T-cell (primary cell): Measurements from ENCODE around the gene CTBS. TPM values are rescaled to one million over a fixed set of nuclear protein-coding genes. Genes with fewer than 3 reads are reported as not detected.
"Not testable (repeated sequence)": the region's sequence is repeated elsewhere in the genome, so short reads cannot be mapped to it uniquely, and the experiment has no call there.

Source experiments
- ATAC-seq, 4 experiments: fragments of 200-7000 bp in 3 of 4; fragments of 150-1000 bp in 1 of 4; cut with Tn5 transposase; replicated peaks in 1 of 4; 1 replicate in 3 of 4; 2 replicates in 1 of 4; pipeline ENCODE4 v1.10.0; 2021; ENCODE audit warnings: moderate library complexity in 3 of 4, mild to moderate bottlenecking in 2 of 4, moderate number of reproducible peaks in 1 of 4
- CTCF ChIA-PET, 2 donors: fragments of 300-600 bp; sonication (Branson Sonifier 250); formaldehyde crosslinking; loops; one replicate each; lab custom pipeline; 2022; ENCODE audit warnings: antibody characterized with exemption in 2 of 2; lab: Charles Lee
- POLR2A ChIA-PET, 2 donors: fragments of 300-600 bp; sonication (Branson Sonifier 250); formaldehyde crosslinking; loops; one replicate each; lab custom pipeline; 2022; ENCODE audit warnings: antibody characterized with exemption in 2 of 2; lab: Charles Lee
- DNase-seq, 35 experiments: peaks; one replicate each; pipeline versions ENCODE4 v3.0.0 to v3.0.0-alpha.2; 2013 to 2023
- H3K27ac ChIP-seq: one replicate; pipeline ENCODE4 v1.5.1; 2013; ENCODE audit warnings: low read length
- H3K27me3 ChIP-seq, 2 experiments: replicated peaks in 1 of 2; 1 replicate in 1 of 2; 2 replicates in 1 of 2; pipeline versions ENCODE4 v1.6.1 to v1.7.0; 2013; ENCODE audit warnings: low read length in 1 of 2, mixed read lengths in 1 of 2; ENCODE audit not compliant: control insufficient read depth in 2 of 2, insufficient read depth in 2 of 2; ENCODE audit errors: extremely low read depth in 1 of 2
- H3K36me3 ChIP-seq, 2 donors: 1 replicate in 1 of 2; 2 replicates in 1 of 2; pipeline versions ENCODE4 v1.6.1 to v1.7.0; 2013; ENCODE audit warnings: low read length in 1 of 2; ENCODE audit not compliant: control insufficient read depth in 2 of 2, insufficient read depth in 1 of 2; ENCODE audit errors: extremely low read depth in 1 of 2
- H3K4me1 ChIP-seq, 2 experiments: 1 replicate in 1 of 2; 2 replicates in 1 of 2; pipeline versions ENCODE4 v1.6.1 to v1.7.0; 2013; ENCODE audit warnings: low read length in 2 of 2, mixed read lengths in 1 of 2; ENCODE audit not compliant: insufficient read depth in 2 of 2, control insufficient read depth in 1 of 2; ENCODE audit errors: extremely low read depth in 1 of 2
- H3K4me3 ChIP-seq, 2 donors: 1 replicate in 1 of 2; 2 replicates in 1 of 2; pipeline versions ENCODE4 v1.5.1 to v1.7.0; 2013; ENCODE audit warnings: mild to moderate bottlenecking in 2 of 2, low read length in 1 of 2, moderate library complexity in 1 of 2; ENCODE audit not compliant: control insufficient read depth in 1 of 2; ENCODE audit errors: extremely low read depth in 1 of 2
- H3K9me3 ChIP-seq: 2 replicates; pipeline ENCODE4 v1.7.0; 2013
- H3K27ac Mint-ChIP-seq, 2 donors: one replicate each; pipeline ENCODE4 v1.8.0; 2020 to 2021; ENCODE audit warnings: mild to moderate bottlenecking in 2 of 2, mixed read lengths in 2 of 2
- H3K27me3 Mint-ChIP-seq, 2 donors: one replicate each; pipeline ENCODE4 v1.8.0; 2021 to 2022; ENCODE audit warnings: mixed read lengths in 2 of 2
- H3K36me3 Mint-ChIP-seq: one replicate; pipeline ENCODE4 v1.8.0; 2021; ENCODE audit warnings: mixed read lengths
- H3K4me1 Mint-ChIP-seq, 3 donors: one replicate each; pipeline ENCODE4 v1.8.0; 2020 to 2022; ENCODE audit warnings: mixed read lengths in 3 of 3, mild to moderate bottlenecking in 1 of 3
- H3K4me3 Mint-ChIP-seq, 3 donors: one replicate each; pipeline ENCODE4 v1.8.0; 2020 to 2022; ENCODE audit warnings: mild to moderate bottlenecking in 3 of 3, mixed read lengths in 3 of 3, moderate library complexity in 3 of 3
- H3K9me3 Mint-ChIP-seq, 3 donors: one replicate each; pipeline ENCODE4 v1.8.0; 2020 to 2022; ENCODE audit warnings: mixed read lengths in 3 of 3
- WGBS: methylation state at CpG from one replicate; pipeline ENCODE4 v1.1.5; 2013; ENCODE audit warnings: missing lambda C conversion rate; ENCODE audit not compliant: insufficient coverage; 5-methylcytosine and 5-hydroxymethylcytosine counted together
- total RNA-seq, 35 experiments: library from RNA in 6 of 35; stranded (reverse) in 6 of 35; fragments of 120-200 nt in 1 of 35; gene quantifications; one replicate each; pipeline versions ENCODE4 v1.2.1 to v1.2.4 and lab custom pipeline; 2013 to 2026

The CTBS gene
- total RNA-seq, 5 donors from 2014 or later (not counting 1 experiment from before 2014, with no cell fraction given) = 14.8 to 20.3 (median 16.4) TPM

DNA sequence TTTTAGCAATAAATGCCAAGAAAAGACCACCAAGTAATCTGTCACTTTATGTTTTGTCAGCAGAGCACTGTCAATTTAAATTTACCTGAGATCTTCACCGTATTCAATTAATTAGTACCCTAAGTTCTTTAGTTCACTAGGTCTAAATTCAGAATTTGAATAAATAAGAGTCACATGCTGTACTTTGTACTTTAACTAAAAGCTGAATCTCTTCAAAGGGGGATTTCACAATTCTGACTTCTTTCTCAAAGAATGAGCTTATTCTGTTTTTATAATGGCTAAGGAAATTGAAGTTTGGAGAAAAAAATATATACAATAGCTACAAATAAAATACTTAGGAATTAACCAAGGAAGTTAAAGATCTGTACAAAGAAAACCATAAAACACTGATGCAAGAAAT lies 65.7 kb downstream of the CTBS start:
- peak overlapping the region in 1 of 2 donors; percentile 5 for H3K27ac Mint-ChIP-seq
- peak overlapping the region in 1 of 3 donors; percentile 2 for H3K4me3 Mint-ChIP-seq
- Histone ChIP-seq H3K4me1 (peaks cover 8 to 20% of the 10 kb centered on the region in 2 experiments), H3K27me3 (no peaks in the 10 kb centered on the region), H3K36me3 (no peaks in the 10 kb centered on the region), H3K4me3 (no peak overlapping the region), H3K9me3 (no peaks in the 10 kb centered on the region), H3K27ac (no peak overlapping the region)
- ChIA-PET POLR2A (interaction anchor here (0.7 to 1.4 kb wide), 3 partner anchors 28 to 75 kb away, joined by 3 to 13 read pairs (median 3); no protein-coding TSS in a partner anchor), CTCF (interaction anchor here (0.6 to 1.0 kb wide), 3 partner anchors 12 to 21 kb away, joined by 3 to 5 read pairs (median 3); no protein-coding TSS in a partner anchor)
- H3K36me3 Mint-ChIP-seq = peaks cover 16% of the 10 kb centered on the region
- WGBS = no CpG with 5 or more reads among the region's 1 CpG
- no peaks in the 10 kb centered on the region for H3K27me3 Mint-ChIP-seq
- H3K9me3 Mint-ChIP-seq = peaks cover 0 to 5% (median 2%) of the 10 kb centered on the region in 3 donors
- no peak for ATAC-seq
- H3K4me1 Mint-ChIP-seq = peaks cover 20 to 33% (median 24%) of the 10 kb centered on the region in 3 donors
- DNase-seq = no peak

GRCh38 chr1:84507887-84508286 lies 66.4 kb downstream of the CTBS start:
- H3K9me3 ChIP-seq, H3K9me3 Mint-ChIP-seq, DNase-seq, ATAC-seq, H3K27me3 ChIP-seq, H3K27me3 Mint-ChIP-seq, H3K36me3 ChIP-seq, POLR2A ChIA-PET, H3K27ac ChIP-seq, H3K4me3 ChIP-seq, H3K27ac Mint-ChIP-seq: not testable (repeated sequence)
- CTCF ChIA-PET = interaction anchor here (1.0 kb wide), 2 partner anchors 12 to 112 kb away, joined by 3 read pairs; no protein-coding TSS in a partner anchor
- Mint-ChIP-seq H3K4me1 (peaks cover 27 to 39% (median 30%) of the 10 kb centered on the region in 3 donors), H3K36me3 (peaks cover 16% of the 10 kb centered on the region), H3K4me3 (peak overlapping the region in 1 of 3 donors; percentile 21)
- peaks cover 9 to 25% of the 10 kb centered on the region in 2 experiments for H3K4me1 ChIP-seq
- 99% methylated on average over 7 of the region's 14 CpGs for WGBS

- H3K4me3 ChIP-seq = peak overlapping the region; percentile 81 to 88
- no peaks in the 10 kb centered on the region for H3K36me3 ChIP-seq
- Mint-ChIP-seq H3K36me3 (peaks cover 16% of the 10 kb centered on the region), H3K27ac (peak overlapping the region; percentile 93 to 94), H3K9me3 (peaks cover 0 to 5% (median 2%) of the 10 kb centered on the region in 3 donors), H3K4me3 (peak overlapping the region; percentile 98 to 100 (median 98)), H3K4me1 (peaks cover 35 to 46% (median 38%) of the 10 kb centered on the region in 3 donors), H3K27me3 (no peaks in the 10 kb centered on the region)
- no peaks in the 10 kb centered on the region for H3K27me3 ChIP-seq
- WGBS = 0% methylated on average over 10 of the region's 26 CpGs
- no peak for DNase-seq
- H3K27ac ChIP-seq = peak overlapping the region; percentile 83
- H3K9me3 ChIP-seq = no peaks in the 10 kb centered on the region
- ATAC-seq = no peak
- POLR2A ChIA-PET = interaction anchor here (0.5 to 1.2 kb wide), 6 partner anchors 27 to 748 kb away, joined by 3 to 12 read pairs (median 4); partner anchors contain the start of gene CTBS (in 1 of the 2)
- CTCF ChIA-PET = interaction anchor here (0.5 to 2.0 kb wide), 12 partner anchors 11 to 529 kb away, joined by 3 to 11 read pairs (median 6); partner anchors contain the start of genes CTBS (in 1 of the 2) and PRKACB (in 1 of the 2)
- H3K4me1 ChIP-seq = peaks cover 9 to 27% of the 10 kb centered on the region in 2 experiments
These were observed 67.3 kb downstream of the CTBS start for GRCh38 chr1:84506729-84507453.

GRCh38 chr1:84506002-84506728 lies 68.1 kb downstream of the CTBS start, which contains the start of the genes GNG5 and SPATA1:
GNG5 (minus strand) TSS chr1:84506581; CDS start chr1:84506091, 490 bp downstream.
SPATA1 (plus strand) TSS chr1:84506386; CDS start chr1:84516360, 9,974 bp downstream.
- ATAC-seq (peak; percentile 91 to 94 (median 91)), DNase-seq (peak; percentile 91 to 99 (median 96))
- Histone ChIP-seq H3K4me3 (peak within 1 kb of the TSS; percentile 81 to 88), H3K27me3 (no peaks in the 10 kb centered on the region), H3K9me3 (no peaks in the 10 kb centered on the region), H3K36me3 (no peaks in the 10 kb centered on the region), H3K4me1 (peaks cover 9 to 27% of the 10 kb centered on the region in 2 experiments), H3K27ac (peak within 1 kb of the TSS; percentile 83)
- peak within 1 kb of the TSS; percentile 94 to 97 for H3K27ac Mint-ChIP-seq
- peaks cover 42 to 53% (median 46%) of the 10 kb centered on the region in 3 donors for H3K4me1 Mint-ChIP-seq
- H3K27me3 Mint-ChIP-seq = no peaks in the 10 kb centered on the region
- ChIA-PET CTCF (interaction anchor here (0.5 to 2.0 kb wide), 14 partner anchors 10 to 530 kb away, joined by 3 to 11 read pairs (median 6); partner anchors contain the start of genes PRKACB (in 2 of the 2) and CTBS (in 1 of the 2)), POLR2A (interaction anchor here (0.5 to 1.2 kb wide), 10 partner anchors 26 to 770 kb away, joined by 3 to 12 read pairs (median 3); partner anchors contain the start of genes BCL10 (in 1 of the 2) and CTBS (in 1 of the 2))
- H3K9me3 Mint-ChIP-seq = peaks cover 0 to 5% (median 2%) of the 10 kb centered on the region in 3 donors
- peaks cover 16% of the 10 kb centered on the region for H3K36me3 Mint-ChIP-seq
- H3K4me3 Mint-ChIP-seq = peak within 1 kb of the TSS; percentile 98 to 100 (median 98)
- 1% methylated on average over 36 of the region's 60 CpGs for WGBS

GRCh38 chr1:84505493-84506001 lies 68.7 kb downstream of the CTBS start:
- Histone ChIP-seq H3K36me3 (no peaks in the 10 kb centered on the region), H3K27ac (peak overlapping the region; percentile 59), H3K4me1 (peaks cover 9 to 27% of the 10 kb centered on the region in 2 experiments), H3K27me3 (no peaks in the 10 kb centered on the region), H3K4me3 (peak overlapping the region; percentile 81 to 88), H3K9me3 (no peaks in the 10 kb centered on the region)
- ChIA-PET CTCF (interaction anchor here (0.6 to 2.0 kb wide), 11 partner anchors 10 to 531 kb away, joined by 3 to 11 read pairs (median 6); partner anchors contain the start of genes PRKACB (in 2 of the 2) and CTBS (in 1 of the 2)), POLR2A (interaction anchor here (0.5 to 1.2 kb wide), 6 partner anchors 26 to 749 kb away, joined by 3 to 4 read pairs (median 3); partner anchors contain the start of gene CTBS (in 1 of the 2))
- Mint-ChIP-seq H3K36me3 (peaks cover 15% of the 10 kb centered on the region), H3K4me1 (peaks cover 46 to 60% (median 52%) of the 10 kb centered on the region in 3 donors), H3K9me3 (peaks cover 0 to 3% (median 2%) of the 10 kb centered on the region in 3 donors), H3K27ac (peak overlapping the region; percentile 94 to 97), H3K27me3 (no peaks in the 10 kb centered on the region), H3K4me3 (peak overlapping the region; percentile 98 to 100 (median 98))
- 0% methylated on average over 44 of the region's 47 CpGs for WGBS
- DNase-seq (peak in 1 of 35 experiments; percentile 2), ATAC-seq (peak; percentile 33 to 46 (median 39))
